ENCODE results near the gene PEMT. TPM values are rescaled to one million over a fixed set of nuclear protein-coding genes. Genes with fewer than 3 reads are reported as not detected.

Gene PEMT
- total and polyA plus RNA-seq, 2 of the 8 experiments (the other 6 are each of a cell fraction or from before 2014, with no cell fraction given): 42.0 to 118 TPM

DNA sequence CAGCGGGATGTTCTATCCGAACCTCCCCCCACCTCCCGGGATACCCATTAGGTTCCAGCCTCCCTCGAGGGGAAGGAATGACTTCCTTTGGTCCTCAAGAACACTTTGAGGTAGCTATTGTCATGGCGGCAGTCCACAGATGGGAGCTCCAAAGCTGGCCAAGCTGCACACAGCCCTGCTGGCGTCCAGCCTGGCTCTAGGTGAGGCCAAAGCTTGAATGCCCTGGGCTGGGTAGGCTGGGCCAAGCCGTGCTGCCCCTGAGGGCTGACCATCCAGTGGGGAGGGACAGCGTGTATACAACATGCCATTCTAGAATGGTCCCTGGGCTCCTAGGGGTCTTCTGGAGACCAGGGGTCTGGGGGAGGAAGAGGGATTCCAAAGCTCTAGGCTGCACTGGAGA lies 43.5 kb downstream of the PEMT start:
- Histone ChIP-seq H2BK12ac (ENCODE audit: low read depth, low read length) (no peak overlapping the region), H2BK5ac (ENCODE audit: low read depth, low read length) (no peak overlapping the region), H2BK20ac (ENCODE audit: low read length) (no peak overlapping the region), H3K36me3 (ENCODE audit: control insufficient read depth in 2 of 4, insufficient read depth in 4 of 4, low read length in 3 of 4) (no peaks in the 10 kb centered on the region), H3K23me2 (ENCODE audit: low read depth, low read length) (no peaks in the 10 kb centered on the region), H2BK15ac (ENCODE audit: low read length) (no peak overlapping the region), H3K23ac (ENCODE audit: insufficient read length) (no peak overlapping the region), H3K18ac (ENCODE audit: extremely low read depth, low read length) (no peak overlapping the region), H3K9ac (replicated peaks in 1 of 4; ENCODE audit: extremely low read depth in 1 of 4, low read depth in 3 of 4, low read length in 3 of 4) (no peak overlapping the region), H4K20me1 (replicated peaks in 1 of 2; ENCODE audit: control insufficient read depth in 1 of 2, insufficient read depth in 2 of 2, low read length in 2 of 2) (peaks cover 2 to 3% of the 10 kb centered on the region in 2 experiments), H3K27ac (ENCODE audit: low read depth, low read length) (no peak overlapping the region), H4K91ac (replicated peaks; ENCODE audit: insufficient read length, low read length) (no peak overlapping the region), H3K14ac (ENCODE audit: insufficient read length) (no peak overlapping the region), H3K79me2 (ENCODE audit: control insufficient read depth in 1 of 2, insufficient read depth in 2 of 2, low read length in 2 of 2) (no peaks in the 10 kb centered on the region), H3K4ac (replicated peaks; ENCODE audit: insufficient read length, low read depth, low read length) (no peak overlapping the region), H3K56ac (replicated peaks; ENCODE audit: insufficient read length, low read depth, low read length) (no peak overlapping the region), H3K4me2 (ENCODE audit: insufficient read depth in 1 of 2, low read depth in 2 of 2, low read length in 2 of 2) (no peak overlapping the region), H3K27me3 (replicated peaks in 1 of 4; ENCODE audit: control insufficient read depth in 3 of 4, extremely low read depth in 1 of 4, insufficient read depth in 3 of 4, low read length in 3 of 4) (no peaks in the 10 kb centered on the region), H3K9me3 (ENCODE audit: insufficient read depth in 2 of 2, low read depth in 1 of 2, low read length in 1 of 2) (no peaks in the 10 kb centered on the region), H3K79me1 (ENCODE audit: low read depth, low read length) (no peaks in the 10 kb centered on the region), H2AK5ac (ENCODE audit: low read depth, low read length) (no peak overlapping the region), H2AFZ (ENCODE audit: low read length) (no peak overlapping the region), H4K5ac (ENCODE audit: insufficient read length, low read depth, low read length) (no peak overlapping the region), H3K4me3 (ENCODE audit: extremely low read depth in 1 of 4, insufficient read depth in 2 of 4, low read depth in 3 of 4, low read length in 4 of 4) (no peak overlapping the region), H3K4me1 (replicated peaks in 1 of 4; ENCODE audit: control insufficient read depth in 3 of 4, insufficient read depth in 4 of 4, low read length in 3 of 4) (no peaks in the 10 kb centered on the region; a peak in 1 of 7 replicates), H4K8ac (ENCODE audit: extremely low read depth, insufficient read depth, low read length) (no peak overlapping the region), H2BK120ac (replicated peaks; ENCODE audit: low read depth, low read length) (no peak overlapping the region)
- ChIA-PET CTCF (ENCODE audit: partially characterized antibody) (interaction anchor here (0.6 to 3.8 kb wide), 8 partner anchors 14 to 65 kb away, joined by 3 to 22 read pairs (median 4); no protein-coding TSS in a partner anchor), POLR2A (ENCODE audit: partially characterized antibody) (no interaction called here)
- WGBS, 2 experiments (ENCODE audit: extremely low coverage in 1 of 2, insufficient coverage in 1 of 2, insufficient read length in 1 of 2, insufficient replicate concordance in 2 of 2, low coverage in 1 of 2, low lambda C conversion rate in 2 of 2, missing lambda C conversion rate in 1 of 2): 90% methylated on average over 8 of the region's 8 CpGs; no CpG with 5 or more reads in 1 of the 2 experiments
- FAIRE-seq (no peak), DNase-seq (ENCODE audit: low read depth in 1 of 2, low spot score in 2 of 2) (no peak)
- no peak for TF ChIP-seq RAD21 (IDR thresholded peaks at IDR 0.05 in 1 of 2, conservative IDR thresholded peaks at IDR 0.05 in 1 of 2; ENCODE audit: low read depth in 2 of 2, low read length in 2 of 2)
- TF ChIP-seq POU5F1 (IDR thresholded peaks at IDR 0.05; ENCODE audit: low read depth, low read length): no peak
- no peak for TF ChIP-seq ASH2L (IDR thresholded peaks at IDR 0.05; ENCODE audit: low read length)
- no peak for TF ChIP-seq JUND (IDR thresholded peaks at IDR 0.05; ENCODE audit: low read length)
- no peak for TF ChIP-seq POLR2A (IDR thresholded peaks at IDR 0.05; ENCODE audit: control extremely low read depth in 1 of 2, low read depth in 2 of 2, low read length in 2 of 2)
- TF ChIP-seq SP4 (IDR thresholded peaks at IDR 0.05; ENCODE audit: low read length): no peak
- no peak for TF ChIP-seq KDM5A (IDR thresholded peaks at IDR 0.05; ENCODE audit: low read length)
- TF ChIP-seq GTF2F1 (IDR thresholded peaks at IDR 0.05; ENCODE audit: borderline replicate concordance, low read depth, low read length): no peak
- TF ChIP-seq, protein P1, sequence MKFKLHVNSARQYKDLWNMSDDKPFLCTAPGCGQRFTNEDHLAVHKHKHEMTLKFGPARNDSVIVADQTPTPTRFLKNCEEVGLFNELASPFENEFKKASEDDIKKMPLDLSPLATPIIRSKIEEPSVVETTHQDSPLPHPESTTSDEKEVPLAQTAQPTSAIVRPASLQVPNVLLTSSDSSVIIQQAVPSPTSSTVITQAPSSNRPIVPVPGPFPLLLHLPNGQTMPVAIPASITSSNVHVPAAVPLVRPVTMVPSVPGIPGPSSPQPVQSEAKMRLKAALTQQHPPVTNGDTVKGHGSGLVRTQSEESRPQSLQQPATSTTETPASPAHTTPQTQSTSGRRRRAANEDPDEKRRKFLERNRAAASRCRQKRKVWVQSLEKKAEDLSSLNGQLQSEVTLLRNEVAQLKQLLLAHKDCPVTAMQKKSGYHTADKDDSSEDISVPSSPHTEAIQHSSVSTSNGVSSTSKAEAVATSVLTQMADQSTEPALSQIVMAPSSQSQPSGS (IDR thresholded peaks at IDR 0.05; ENCODE audit: low read length): no peak
- TF ChIP-seq FOSL1 (IDR thresholded peaks at IDR 0.05; ENCODE audit: insufficient read depth, low read depth, low read length): no peak
- no peak for TF ChIP-seq SIN3A (conservative IDR thresholded peaks at IDR 0.05 in 1 of 2, IDR thresholded peaks at IDR 0.05 in 1 of 2; ENCODE audit: low read depth in 1 of 2, low read length in 2 of 2)
- no peak for TF ChIP-seq HDAC6 (IDR thresholded peaks at IDR 0.05; ENCODE audit: low read depth, low read length)
- TF ChIP-seq CHD2 (IDR thresholded peaks at IDR 0.05; ENCODE audit: low read length): no peak

Measured in H1 (cell line).